GM12865 (cell line): Measurements from ENCODE around the gene GNS.

Experiments
- DNase-seq: peaks from one replicate; pipeline ENCODE4 v3.0.0; 2010; ENCODE audit warnings: low read depth
- H3K4me3 ChIP-seq: 2 replicates; pipeline ENCODE4 v1.5.1; 2011; ENCODE audit warnings: mild to moderate bottlenecking, low read depth, low read length, control low read depth
- TF ChIP-seq, protein P1 (sequence below): IDR thresholded peaks from 2 replicates; pipeline ENCODE4 v1.5.1; 2011; ENCODE audit warnings: low read length, control low read depth, low read depth, inconsistent platforms; ENCODE audit not compliant: insufficient read depth; ENCODE audit errors: missing control alignments

The GNS gene

DNA sequence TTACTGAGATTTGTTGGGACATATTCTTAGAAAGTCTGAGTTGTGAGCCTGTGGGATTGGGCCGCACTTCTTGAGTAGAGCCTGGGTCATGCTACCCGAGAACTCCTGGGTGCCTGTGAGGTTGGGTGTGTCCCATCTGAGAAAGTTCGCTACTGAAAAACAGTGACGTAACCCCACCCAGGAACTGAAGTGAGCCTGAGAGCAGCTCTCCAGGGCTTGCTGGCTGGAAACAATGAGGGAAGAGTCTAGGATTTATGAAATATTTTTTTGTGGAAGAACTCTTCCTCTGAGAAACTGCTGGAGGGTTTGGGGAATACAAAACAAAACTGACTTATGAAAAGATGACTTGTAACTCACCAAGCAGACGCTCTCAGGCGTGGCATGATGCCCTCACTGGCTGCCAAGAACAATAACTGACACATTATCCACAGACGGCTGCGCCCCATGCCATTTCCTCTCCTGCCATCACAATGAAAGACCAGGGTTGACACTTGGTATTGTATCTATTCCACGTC, 79.7 kb downstream of the GNS start:
- peak; percentile 78 for DNase-seq
- H3K4me3 ChIP-seq = peak overlapping the region; percentile 38

DNA sequence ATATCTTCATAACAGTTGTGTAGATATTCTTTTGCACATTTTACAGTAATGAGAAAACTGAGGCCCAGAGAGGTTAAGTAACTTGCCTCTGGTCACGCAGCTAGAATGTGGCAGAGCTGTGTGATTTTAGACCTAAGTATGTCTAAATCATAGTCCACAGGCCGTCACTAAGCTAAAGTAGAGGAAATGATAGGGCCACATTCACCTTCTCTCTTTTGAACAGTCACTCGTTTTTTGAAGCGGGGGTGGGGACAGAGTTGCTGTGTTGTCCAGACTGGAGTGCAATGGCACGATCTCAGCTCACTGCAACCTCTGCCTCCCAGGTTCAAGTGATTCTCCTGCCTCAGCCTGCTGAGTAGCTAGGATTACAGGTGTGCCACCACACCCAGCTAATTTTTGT, 80.4 kb downstream of the GNS start:
- TF ChIP-seq, protein P1, sequence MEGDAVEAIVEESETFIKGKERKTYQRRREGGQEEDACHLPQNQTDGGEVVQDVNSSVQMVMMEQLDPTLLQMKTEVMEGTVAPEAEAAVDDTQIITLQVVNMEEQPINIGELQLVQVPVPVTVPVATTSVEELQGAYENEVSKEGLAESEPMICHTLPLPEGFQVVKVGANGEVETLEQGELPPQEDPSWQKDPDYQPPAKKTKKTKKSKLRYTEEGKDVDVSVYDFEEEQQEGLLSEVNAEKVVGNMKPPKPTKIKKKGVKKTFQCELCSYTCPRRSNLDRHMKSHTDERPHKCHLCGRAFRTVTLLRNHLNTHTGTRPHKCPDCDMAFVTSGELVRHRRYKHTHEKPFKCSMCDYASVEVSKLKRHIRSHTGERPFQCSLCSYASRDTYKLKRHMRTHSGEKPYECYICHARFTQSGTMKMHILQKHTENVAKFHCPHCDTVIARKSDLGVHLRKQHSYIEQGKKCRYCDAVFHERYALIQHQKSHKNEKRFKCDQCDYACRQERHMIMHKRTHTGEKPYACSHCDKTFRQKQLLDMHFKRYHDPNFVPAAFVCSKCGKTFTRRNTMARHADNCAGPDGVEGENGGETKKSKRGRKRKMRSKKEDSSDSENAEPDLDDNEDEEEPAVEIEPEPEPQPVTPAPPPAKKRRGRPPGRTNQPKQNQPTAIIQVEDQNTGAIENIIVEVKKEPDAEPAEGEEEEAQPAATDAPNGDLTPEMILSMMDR = no peak
- no peak overlapping the region for H3K4me3 ChIP-seq

More for the DNA sequence above, 79.7 kb downstream of the GNS start:
- TF ChIP-seq, protein P1 = no peak

DNA sequence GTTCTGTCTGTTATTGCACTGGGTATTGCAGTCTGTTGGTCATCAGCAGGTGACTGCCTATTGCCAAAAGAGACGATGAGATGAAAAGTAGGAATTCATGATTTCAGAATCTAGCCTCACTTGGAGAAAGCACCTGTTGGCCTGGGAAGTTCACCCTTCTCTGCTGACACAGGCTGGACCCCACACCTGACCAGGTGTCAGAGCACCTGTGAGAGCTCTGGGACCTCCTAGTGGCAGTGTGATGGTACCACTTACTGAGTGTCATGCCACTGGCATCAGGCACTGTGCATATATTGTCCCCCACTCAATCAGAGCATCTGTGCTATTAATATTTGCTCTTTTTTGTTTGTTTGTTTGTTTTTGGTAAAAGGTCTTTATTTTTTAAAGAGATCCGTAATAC, 81.0 kb downstream of the GNS start:
- H3K4me3 ChIP-seq = no peak overlapping the region
- TF ChIP-seq, protein P1 = peak; percentile 24
- DNase-seq = no peak

More for the DNA sequence above, 80.4 kb downstream of the GNS start:
- no peak for DNase-seq

DNA sequence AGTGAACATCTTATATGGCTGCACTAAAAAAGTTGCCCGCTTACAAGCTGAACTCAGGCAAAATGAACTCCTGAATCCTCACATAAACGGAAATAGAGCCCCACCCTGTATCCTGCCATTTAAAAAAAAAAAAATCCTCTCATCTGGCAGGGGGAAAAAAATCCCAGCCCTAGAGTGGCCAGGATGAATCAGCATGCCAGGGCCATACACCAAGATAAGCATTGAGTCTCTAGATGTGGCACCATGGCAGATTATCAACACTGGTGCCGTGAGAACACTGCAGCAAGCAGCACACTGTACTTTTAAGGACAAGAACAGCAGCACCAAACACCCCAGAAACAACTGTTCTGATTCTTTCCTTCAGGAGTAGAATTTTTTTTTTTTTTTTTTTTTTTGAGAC, 83.4 kb downstream of the GNS start:
- DNase-seq = no peak
- TF ChIP-seq, protein P1 = no peak
- no peak overlapping the region for H3K4me3 ChIP-seq

DNA sequence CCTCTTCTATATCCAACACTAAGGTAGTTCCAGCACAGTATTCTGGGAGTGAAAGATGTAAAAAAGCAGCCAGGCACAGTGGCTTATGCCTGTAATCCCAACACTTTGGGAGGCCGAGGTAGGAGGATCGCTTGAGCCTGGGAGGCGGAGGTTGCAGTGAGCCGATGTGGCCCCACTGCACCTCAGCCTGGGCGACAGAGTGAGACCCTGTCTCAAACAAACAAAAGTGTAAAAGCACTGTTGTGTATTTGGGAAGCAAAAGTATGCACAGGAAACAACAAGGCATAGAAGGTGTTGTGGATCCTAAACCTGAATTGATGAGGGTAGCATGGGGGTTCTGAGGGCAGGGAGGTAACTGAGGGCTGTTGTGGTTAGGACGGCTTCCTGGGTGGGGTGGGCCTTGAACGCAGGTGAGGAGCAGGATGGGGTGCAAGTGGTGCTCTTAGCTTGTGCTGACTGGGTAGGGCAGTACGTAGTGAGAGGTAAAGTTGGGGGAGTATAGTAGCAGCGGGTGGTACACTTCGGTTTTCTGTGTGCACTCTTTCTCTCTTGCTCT, 84.8 kb downstream of the GNS start:
- H3K4me3 ChIP-seq = no peak overlapping the region
- peak; percentile 41 for DNase-seq
- TF ChIP-seq, protein P1 = no peak

DNA sequence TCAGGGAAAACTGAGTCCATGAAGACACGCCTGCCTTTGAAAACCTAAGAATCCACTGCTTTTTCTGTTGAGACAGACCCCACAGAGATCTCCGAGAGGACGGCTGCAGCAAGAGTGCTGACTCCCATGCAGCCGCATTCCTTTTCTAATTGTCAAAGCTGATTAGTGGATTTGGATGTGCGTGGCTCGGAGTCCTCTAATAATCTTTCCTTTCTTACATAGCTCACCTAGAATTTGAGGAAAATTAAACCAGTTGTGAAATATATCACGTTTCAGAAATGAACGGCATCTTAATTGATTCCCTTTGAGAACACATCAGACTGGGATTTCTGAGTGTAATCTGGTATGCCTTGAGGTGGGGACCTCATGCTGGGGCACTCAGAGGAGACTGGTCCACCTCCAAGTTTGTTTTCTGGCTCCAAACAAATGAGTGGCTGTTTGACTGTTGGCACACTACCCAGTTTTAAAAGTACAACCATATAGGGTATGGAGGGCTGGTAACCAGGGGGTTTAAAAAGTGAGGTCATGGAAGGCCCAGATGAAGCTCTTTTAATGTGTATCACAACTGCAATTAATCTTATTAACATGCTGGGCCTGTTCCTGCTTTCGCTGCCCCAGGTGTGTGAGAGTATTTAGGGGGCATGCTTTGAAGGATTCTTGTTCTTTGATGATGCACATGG, 85.6 kb downstream of the GNS start:
- TF ChIP-seq, protein P1 = no peak
- DNase-seq = no peak

More for the DNA sequence above, 85.6 kb downstream of the GNS start:
- no peak overlapping the region for H3K4me3 ChIP-seq
